HG02870 (cell line): ENCODE measurements around the gene DISP2.

Experiments
- ATAC-seq: cut with Tn5 transposase; IDR thresholded peaks from one replicate; pipeline ENCODE4 v1.9.1; 2021; ENCODE audit warnings: mild to moderate bottlenecking, moderate library complexity; ENCODE audit not compliant: unreplicated experiment

DISP2 gene

DNA sequence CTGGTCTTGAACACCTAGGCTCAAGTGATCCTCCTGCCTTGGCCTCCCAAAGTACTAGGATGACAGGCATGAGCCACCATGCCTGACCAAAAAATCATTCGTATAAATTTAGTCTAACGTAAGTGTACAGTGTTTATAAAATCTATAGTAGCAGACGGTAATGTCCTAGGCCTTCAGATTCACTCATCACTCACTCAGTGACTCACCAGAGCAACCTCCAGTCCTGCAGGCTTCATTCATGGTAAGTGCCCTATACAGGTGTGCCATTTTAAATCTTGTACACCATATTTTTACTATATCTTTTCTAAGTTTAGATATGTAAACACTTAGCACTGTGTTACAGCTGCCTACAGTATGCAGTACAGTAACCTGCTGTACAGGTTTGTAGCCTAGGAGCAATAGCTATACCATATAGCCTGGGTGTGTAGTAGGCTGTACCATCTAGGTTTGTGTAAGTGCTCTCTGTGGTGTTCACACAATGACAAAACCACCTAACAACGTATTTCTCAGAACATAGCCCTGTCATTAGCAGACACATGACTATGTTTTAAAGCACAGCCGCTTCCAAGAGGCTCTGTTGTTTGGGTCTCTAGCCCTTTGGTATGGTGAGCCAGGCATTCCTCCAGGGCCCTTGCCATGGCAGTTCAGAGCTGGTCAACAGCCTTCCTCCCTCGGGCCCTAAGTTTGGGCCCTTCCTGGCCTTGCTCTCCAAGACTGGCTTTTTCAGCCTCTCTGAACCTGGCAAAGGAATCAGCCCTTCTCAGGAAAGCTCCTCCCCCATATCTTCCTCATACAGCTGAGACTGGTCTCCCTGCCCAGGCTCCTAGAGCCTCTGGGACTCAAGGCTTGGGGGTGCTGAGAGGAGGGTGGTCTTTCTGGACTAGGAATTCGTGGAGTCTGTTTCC is 15.4 kb upstream of the DISP2 start:
- no peak for ATAC-seq

GRCh38 chr15:40343512-40343911 is 14.5 kb upstream of the DISP2 start:
- ATAC-seq: no peak

DNA sequence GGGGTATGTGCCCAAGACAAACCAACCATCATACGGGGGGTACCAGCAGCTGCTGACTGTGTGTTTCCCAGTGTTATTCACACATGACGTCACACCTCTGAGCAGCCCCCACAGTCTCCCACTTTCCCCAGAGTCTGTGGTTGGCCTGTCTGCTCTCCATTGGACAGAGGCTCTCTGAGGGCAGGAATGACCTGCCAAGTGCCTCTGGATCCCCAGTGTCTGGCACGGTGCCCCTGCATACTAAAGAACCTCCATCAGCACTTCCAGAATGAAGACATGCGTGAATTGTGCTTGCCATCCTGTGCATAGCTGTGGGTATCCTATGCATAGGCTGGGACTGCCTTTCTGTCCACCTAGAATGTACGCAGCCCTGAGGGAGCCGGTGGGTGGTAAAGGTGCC is 13.8 kb upstream of the DISP2 start:
- no peak for ATAC-seq

DNA sequence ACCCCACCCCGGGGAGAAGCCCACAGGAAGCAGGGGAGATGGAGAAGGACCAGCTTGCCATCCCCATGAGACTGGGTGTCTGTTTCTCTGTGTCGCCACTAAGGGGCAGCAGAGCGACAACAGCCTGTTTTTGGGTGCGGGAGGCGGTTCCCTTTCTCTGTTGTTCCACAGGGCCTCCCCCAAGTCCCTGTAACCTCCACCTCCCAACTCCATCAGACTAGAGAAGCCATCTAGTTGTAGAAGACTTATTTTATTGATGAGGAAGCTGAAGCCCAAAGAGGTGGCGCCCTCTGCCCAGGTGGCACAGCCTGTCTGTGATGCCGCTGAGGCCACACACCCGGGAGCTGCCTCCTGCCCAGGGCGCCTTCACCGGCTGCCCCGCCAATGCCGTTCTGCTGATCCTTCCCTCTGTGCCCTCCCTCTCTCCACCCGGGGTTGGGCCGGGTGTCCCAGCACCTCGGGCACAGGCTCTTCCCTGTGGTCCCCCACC is 13.3 kb upstream of the DISP2 start:
- no peak for ATAC-seq

DNA sequence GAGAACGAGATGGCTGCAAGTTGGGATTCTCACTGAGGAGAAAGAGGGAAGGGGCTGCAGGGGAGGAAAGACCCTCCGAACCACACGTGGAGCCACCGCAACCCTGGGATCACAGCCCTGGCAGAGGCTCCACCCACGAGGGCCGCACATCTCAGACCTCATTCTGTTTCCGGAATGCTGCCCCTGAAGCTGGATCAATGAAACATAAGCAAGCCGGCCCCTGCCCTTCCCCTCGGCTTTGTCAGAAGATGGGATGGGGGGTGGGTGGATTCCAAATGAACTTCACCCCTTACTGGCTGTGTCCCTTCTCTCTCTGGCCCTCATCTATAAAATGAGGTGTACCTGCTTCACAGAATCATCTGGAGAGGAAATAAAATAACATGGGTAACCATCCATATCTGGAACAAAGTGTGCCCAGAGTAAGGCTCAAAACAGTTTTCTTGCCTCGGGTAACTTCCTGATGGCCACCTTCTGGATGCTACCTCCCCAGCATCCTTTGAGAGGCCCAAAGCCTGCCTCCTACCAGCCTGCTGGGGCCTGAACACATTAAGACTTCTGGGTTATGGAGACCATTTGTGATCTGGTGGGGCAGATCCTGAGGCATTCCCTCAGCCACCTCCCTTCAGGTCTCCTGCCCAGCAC is 12.7 kb upstream of the DISP2 start:
- ATAC-seq: no peak

DNA sequence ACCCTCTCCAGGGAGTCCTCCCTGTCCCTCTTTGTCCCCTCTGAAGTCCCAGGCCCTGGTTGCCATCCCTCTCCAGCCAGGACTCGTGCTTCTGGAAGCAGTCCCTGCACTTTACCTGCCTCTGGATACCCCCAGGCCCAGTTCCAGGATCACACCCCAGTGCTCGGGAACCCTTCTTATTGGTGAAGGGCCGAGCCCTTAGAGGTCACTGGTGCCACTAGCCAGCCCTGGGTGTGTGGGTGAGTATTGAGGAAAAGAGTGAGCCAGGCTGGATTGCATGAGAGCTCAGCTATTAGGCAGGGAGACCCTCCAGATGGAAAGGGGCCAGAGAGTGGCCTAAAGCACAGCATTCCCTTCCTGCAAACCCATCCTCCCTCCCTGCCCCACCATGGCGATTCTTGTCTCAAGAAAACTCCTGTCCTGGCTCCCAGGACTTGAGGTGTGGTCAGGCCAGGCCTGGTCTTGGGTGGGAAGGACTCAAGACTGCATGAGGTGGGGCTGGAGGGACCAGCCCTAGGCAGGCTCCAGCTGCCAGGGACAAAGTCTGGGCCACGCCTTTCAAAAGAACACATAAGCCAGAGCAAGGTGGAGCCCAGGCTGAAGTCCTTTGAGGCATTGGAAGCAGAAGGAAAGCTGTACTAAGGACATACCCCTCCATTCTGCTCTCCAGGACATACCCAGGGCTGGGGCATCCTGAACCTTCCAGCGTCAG is 12.0 kb upstream of the DISP2 start:
- ATAC-seq: no peak

GRCh38 chr15:40346579-40347558 is 11.2 kb upstream of the DISP2 start:
- ATAC-seq: no peak

- ATAC-seq: no peak
These were observed 10.2 kb upstream of the DISP2 start for GRCh38 chr15:40347559-40348473.

GRCh38 chr15:40348474-40348870 is 9.5 kb upstream of the DISP2 start:
- ATAC-seq: no peak

GRCh38 chr15:40349163-40349562 is 8.9 kb upstream of the DISP2 start:
- ATAC-seq: no peak

DNA sequence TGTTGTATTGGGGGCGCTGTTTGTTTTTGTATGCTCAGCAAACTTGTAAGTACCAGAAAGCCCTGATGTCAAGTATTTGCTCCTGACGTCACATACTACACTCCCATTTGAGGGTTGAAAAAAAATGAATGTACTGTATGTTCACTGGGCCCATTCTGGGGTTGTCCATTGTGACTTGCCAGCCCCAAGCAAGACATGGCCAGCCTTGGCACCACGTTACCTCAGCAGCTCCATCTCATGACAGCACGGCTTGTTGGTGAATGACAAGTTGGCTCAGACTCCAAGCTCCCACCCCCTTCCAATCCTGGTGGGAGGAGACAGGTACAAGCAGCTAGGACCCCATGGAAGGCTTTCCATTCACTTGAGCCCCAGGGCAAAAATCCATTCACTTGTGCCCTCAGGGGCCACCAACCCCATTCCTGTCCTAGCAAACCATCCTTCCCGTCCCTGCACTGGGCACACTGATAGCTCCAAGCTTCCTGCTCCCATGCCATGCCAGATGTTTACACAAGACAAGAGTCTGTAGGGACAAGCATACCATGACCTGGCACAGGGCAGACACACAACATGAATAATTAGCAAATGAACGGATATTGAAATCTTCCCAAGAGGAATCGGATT is 5.6 kb upstream of the DISP2 start:
- no peak for ATAC-seq

GRCh38 chr15:40353697-40354096 is 4.3 kb upstream of the DISP2 start:
- no peak for ATAC-seq

GRCh38 chr15:40354408-40355171 is 3.4 kb upstream of the DISP2 start:
- ATAC-seq: no peak

DNA sequence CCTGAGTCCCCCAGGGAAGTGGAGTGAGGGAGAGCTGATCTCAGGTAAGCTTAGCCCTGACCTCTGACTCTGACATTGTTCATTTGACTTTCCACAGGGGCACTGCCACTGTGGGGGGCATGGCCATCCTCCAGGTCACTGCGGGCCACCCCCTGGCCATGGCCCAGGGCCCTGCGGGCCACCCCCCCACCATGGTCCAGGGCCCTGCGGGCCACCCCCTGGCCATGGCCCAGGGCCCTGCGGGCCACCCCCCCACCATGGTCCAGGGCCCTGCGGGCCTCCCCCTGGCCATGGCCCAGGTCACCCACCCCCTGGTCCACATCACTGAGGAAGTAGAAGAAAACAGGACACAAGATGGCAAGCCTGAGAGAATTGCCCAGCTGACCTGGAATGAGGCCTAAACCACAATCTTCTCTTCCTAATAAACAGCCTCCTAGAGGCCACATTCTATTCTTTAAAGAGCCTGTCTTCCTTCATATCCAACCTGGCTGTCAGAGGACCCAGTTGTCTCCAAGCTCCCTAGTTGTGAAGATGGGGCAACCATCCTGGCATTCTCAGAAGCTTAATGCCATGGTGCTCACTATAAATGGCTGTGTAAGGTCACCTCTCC is 1.9 kb upstream of the DISP2 start:
- no peak for ATAC-seq

GRCh38 chr15:40357246-40357645 is 773 bp upstream of the DISP2 start:
- ATAC-seq: no peak

- no peak for ATAC-seq
These were observed 693 bp downstream of the DISP2 start for GRCh38 chr15:40358471-40359353.

DNA sequence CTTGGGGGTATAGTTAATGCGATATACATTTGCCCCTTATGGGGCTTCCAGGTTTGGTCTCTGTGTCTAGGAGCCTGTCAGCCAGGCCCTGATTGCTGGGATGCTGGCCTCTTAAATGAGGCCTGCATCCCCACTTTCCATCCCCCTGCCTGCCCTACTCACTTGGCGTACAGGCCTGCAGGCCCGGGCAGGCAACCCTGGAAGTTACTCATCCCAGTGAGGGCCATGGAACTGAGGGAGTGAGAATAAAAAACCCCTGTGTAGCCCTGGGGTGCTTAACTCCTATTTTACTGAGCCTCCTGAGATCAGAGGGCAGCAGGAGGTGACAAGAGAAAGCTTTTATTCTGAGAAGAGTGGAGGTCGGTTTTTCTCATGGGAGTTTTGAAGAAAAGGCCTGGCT is 2.0 kb downstream of the DISP2 start:
- no peak for ATAC-seq
